GM21390 (cell line): Measurements from ENCODE around the gene TNFRSF25.
A peak's percentile ranks its signal among the peaks of the same experiment; 100 is the strongest.

Source experiments
- ATAC-seq: cut with Tn5 transposase; IDR thresholded peaks from one replicate; pipeline ENCODE4 v1.9.1; 2021; ENCODE audit not compliant: unreplicated experiment

The TNFRSF25 gene

DNA sequence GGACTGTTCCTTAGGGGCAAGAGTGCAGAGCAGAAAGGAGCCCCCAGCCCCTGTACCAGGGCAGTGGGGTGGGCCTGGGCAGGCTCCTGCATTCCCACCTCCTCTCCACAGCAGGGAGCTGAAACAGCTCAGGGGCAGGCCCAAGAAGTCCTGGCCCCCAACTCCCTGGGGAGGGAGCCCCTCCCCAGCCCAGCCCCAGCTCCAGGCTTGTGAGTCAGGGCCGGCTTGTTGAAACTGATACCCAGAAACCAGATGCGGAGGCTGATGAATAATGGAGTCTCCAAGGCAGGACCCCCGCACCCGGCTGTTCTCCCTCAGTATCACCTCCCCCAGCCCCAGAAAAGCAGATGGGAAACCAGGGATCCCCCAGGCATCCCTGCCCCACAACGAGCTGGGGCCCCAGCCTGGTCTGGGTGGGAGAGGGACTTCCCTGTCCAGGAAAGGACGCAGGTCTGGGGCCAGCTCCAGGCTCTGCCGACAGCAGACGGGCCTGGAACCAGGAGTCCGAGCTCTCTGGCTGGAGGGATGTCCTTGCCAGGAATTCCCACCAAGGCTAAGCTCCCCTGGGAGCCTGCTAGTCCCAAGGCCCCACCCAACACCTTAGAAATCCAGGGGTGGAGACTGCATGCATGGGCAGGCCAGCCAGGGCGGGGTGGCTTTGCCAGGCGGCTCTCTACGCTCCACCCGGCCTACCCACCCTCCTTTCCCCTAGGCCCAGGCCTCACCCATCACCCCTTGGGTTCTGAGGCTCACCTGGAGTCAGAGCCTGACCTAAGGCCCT lies 22.8 kb upstream of the TNFRSF25 start:
- ATAC-seq, result no peak

DNA sequence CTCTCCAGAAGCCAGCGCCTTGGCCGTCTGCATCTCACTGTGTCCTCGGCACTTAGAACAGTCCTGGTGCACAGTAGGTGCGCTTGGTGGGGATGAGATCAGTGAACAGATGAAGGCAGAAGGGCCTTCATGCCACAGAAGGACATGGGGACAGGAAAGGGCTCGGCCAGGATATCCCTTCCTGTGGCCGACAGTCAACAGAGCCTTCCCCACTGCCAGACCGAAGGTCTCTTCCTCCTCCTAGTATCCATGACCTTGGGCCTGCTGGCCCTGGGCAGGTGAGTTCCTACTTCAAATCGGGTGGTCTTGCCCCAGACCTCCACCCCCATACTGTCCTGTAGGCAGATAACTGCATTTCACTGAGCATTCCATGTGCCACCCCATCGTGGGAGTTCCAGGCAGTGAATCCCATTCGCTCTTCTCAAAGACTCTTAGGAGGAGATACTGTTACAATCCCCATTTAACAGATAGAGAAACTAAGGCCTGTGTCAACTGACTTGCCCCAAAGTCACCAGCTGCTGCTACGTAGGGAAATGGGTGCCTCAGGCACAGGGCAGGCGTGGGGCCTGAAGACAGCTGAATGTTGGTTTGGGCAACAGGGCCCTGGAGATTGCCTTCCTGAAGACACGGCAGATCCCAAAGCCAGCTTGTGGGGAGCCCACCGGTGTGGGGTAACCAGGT lies 22.0 kb upstream of the TNFRSF25 start:
- ATAC-seq, result no peak

DNA sequence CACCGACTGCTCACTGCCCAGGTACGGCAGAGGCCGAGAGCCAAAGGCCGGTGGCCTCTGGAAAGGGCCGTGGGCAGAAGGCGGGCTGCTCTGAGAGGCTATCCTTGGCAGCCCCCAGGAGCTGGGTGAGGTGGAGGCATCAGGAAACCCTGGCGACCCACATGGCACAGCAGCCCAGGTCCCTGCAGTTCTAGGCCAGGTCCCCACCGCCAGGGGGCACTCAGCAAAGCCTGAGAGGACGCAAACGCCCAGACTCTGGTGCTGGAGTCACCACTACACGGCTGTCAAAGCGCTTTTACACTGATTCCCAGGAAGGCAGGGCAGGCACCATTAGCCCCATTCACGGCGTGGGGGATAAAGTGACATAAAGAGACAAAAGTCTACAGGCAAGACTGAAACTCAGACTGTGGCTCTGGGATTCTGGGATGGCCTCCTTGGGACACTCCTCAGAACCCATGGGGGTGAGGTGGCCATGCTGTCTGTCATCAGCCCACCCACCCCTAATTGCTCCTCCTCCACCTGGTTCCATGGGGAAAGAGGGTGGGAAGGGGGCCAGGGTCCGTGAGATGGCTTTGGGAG lies 20.5 kb upstream of the TNFRSF25 start:
- peak; percentile 46 for ATAC-seq

DNA sequence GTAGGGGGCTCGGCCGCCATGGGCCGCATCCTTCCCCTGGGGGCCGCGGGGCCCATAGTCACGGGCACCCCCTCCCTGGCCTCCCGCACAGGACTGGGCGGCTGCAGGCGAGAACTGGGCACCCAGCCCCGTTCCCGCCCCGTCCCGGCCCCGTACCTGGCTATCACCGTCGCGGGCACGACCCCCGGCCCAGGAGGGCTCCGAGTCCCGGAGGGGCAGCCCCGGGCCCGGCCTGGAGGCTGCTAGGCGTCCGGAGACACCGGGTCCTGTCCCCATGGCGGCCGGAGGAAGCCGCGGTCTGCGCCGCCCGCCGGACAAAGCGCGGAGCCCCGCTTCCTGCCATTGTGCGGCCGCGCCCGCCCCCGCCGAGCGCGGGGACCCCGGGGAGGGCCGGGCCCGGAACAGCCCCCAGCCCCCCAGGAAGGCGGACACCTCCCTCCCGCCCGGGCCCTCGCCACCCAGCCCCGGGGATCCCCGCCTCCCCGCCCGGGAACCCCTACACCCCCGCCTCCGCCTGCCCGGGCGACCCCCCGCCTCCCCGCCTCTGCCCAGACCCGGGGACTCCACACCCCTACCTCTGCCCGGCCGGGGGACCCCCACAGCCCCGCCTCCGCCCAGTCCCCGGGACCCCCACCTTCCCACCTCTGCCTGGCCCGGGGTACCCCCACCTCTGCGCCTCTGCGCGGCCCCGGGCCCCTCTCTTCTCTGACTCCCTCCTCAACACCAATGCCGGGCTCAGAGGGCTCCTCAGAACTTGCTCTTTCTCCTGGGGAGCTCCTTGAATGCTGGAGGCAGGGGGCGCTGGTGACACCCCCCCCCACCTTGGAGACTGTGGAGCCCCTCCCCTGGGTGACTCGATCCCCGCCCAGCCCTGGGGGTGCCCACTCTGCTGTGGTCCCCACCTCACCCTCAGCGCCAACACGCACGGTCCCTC lies 19.5 kb upstream of the TNFRSF25 start:
- ATAC-seq, result no peak

- ATAC-seq, result no peak
Observed at GRCh38 chr1:6484826-6485167, 18.8 kb upstream of the TNFRSF25 start.

DNA sequence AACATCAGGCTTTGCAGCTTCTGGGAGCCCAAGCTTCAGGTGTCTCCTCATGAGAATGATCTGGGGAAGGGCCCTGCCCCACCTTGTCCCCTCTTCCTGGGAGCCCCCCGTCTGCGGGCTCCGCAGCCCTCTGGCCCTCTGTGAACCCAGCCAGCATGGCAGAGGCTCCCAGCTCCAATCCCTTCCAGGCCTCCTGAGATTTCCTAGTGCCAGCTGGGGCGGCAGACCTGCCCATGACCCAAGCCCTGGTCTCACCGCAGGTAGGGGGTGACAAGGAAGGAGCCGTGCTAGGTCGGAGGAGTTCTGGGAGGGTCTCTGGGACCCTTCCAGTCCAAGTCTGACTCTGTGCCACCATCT lies 17.8 kb upstream of the TNFRSF25 start:
- ATAC-seq, result no peak

- no peak for ATAC-seq
Observed at GRCh38 chr1:6483017-6483760, 17.2 kb upstream of the TNFRSF25 start.

DNA sequence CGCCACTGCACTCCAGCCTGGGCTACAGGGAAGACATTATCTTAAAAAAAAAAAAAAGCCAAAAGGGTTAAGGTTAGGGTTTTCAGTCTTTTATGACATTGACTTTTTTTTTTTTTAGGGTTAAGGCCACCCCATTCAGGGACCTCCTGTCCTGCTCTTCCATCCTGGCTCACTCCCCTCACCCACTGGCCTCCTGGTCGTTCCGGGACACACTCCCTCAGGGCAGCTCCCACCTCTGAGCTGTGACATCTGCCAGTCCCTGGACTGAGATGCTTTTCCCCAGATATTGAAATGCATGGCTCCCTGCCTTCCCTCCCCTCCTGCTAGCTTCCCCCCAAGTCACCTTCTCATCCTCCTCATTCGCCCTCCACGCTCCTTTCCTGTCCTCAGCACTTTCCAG lies 15.8 kb upstream of the TNFRSF25 start:
- ATAC-seq, result no peak

DNA sequence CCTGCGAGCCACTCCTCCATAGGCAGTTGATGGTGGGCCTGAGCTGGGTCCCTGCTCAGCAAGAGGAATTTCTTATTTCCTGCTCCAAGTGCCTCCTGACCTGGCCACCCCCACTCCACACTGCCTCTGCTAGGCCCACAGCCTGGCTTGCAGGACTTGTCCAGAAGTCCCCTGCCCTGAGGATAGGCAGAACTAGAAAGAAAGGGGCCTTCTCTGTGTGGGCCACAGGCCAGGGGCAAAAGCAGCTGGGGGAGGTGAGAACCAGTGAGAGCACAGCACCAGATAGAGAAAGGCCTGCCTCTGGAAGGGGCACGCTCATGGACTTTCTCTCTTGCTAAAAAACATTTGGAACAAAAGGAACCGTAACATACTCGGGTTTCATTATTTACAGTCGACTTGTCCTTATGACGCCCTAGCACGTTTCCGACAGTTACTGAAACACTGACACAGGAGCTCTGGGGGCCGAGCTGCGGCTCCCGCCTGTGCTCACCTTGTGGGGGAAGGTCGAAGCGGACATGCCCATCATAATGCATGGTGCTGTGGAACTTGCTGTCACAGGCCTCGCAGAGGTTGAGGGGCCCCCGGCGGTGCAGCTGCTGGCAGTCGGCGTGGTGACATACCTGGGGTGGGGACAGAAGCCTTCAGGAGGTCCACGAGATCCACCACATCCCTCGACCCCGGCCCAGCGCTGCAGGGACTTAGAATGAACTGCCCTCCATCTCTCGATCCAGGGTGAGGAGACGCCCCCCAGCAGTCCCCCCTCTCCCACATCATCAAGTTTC lies 11.3 kb upstream of the TNFRSF25 start:
- ATAC-seq, result no peak

DNA sequence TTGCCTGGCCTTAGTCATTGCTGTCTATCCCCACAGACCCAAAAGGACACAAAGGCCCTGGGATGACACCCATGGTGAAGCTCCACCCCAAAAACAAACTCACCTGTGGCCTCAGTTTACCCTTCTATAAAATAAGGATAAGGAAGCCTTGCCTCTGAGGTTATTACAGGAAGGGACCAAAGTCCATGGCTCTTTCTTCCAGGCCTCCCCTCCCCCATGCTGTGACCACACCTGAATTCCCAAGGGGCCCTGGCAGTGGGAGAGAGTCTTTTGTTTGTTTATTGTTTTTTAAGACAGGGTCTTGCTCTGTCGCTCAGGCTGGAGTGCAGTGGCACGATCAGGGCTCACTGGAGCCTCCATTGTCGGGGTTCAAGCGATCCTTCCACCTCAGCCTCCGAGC lies 10.5 kb upstream of the TNFRSF25 start:
- ATAC-seq, result no peak

DNA sequence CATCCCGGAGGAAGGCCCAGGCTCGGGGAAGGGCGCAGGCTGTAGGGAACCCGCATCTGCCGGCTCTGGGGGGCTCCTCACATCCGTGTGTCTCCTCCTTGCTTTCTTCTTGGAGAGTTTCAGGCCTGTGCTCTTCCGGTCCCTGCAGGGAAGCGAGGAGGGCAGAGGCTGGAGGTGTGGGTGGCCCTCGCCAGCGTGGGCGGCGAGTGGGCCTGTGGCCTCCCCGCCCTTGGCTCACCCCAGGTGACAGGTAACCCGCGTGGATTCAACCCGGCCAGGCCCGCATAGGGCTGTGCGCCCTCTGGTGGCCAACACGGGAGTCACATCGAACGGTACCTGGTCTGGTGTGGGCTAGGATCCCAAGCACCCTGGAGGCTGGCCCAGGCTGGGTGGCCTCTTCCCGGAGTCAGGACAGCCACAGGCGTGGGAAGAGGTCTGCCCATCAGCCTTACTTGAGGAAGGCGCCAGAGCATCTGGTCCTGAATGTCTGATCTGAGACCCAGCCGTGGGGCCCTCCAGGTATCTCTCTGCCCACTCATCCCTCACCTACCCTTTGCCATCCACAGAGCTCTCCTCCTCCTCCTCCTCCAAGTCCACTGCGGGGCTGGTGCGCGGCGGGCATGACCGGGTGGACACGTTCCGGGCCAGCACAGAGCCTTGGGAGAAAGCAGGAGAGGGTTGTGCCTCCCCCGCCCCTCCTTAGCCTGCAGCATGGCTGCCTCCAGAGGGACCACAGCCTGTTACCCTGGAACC lies 9.6 kb upstream of the TNFRSF25 start:
- no peak for ATAC-seq

DNA sequence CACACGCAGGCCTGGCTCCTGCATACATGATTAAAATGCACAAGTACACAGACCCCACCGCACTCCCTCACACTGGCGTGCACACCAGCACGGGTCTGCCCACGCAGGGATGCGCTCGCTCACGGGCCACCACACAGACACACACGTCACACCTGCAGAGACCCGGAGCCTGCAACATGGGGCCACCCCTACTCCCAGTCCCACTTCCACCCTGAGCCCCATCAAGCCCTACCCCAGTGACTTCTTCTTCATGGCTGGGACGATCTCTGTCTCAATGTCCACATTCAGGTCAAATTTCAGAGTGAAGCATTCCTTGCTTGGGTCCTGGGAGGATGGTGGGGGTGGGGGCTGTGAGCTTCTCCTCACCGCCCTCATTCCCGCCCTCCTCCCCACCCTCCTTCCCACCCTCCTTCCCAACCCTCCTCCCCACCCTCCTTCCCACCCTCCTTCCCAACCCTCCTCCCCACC lies 8.9 kb upstream of the TNFRSF25 start:
- no peak for ATAC-seq

GRCh38 chr1:6473974-6474814 lies 8.2 kb upstream of the TNFRSF25 start:
- ATAC-seq, result no peak

DNA sequence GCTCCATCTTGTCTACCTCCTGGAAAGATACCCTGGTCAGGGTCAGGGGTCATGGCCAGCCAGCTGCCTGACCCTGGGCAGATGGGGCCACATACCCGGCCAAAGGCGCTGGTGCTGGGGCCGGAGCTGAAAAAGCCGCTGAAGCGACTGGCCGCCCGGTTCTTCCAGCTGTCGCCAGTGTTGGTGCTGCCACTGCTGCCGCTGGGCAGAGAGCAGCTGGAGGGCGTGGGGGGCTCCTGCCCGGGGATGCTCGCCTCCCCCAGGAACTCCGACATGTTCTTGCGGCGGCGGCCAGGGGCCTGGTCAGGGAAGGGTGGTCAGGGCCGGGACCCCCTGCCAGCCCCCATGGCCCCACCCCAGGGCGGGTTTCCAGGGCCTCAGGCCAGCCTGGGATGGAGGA lies 7.2 kb upstream of the TNFRSF25 start:
- ATAC-seq, result no peak

DNA sequence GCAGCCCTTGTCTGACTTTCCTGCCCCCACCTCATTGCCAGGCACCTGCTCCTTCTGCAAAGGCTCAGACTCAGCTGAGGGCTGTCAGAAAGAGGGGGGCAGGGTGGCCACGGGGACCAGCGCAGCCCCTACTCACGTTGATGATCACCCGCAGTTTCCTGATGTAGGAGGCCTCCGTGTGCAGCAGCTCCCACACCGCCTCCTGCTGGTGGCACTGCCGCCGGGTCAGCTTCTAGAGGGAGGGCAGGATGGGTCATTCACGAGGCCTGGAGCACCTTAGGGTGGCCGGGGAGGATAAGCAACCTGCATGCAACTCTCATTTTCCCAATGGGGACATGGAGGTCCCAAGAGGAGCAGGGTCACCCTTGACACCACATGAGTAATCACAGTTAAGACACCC lies 6.4 kb upstream of the TNFRSF25 start:
- no peak for ATAC-seq

GRCh38 chr1:6471970-6472368 lies 6.0 kb upstream of the TNFRSF25 start:
- ATAC-seq, result no peak

GRCh38 chr1:6471086-6471969 lies 5.4 kb upstream of the TNFRSF25 start:
- no peak for ATAC-seq
